ENCODE results near the gene CNTN1.

CNTN1 gene

GRCh38 chr12:40793471-40793870, 101.2 kb downstream of the CNTN1 start:
- no peak overlapping the region for H3K27ac ChIP-seq
- TF ChIP-seq CTCF (conservative IDR thresholded peaks at IDR 0.05): no peak

GRCh38 chr12:40794087-40794486, 101.8 kb downstream of the CNTN1 start:
- H3K27ac ChIP-seq: no peak overlapping the region
- no peak for TF ChIP-seq CTCF (conservative IDR thresholded peaks at IDR 0.05)

GRCh38 chr12:40801082-40801481, 108.8 kb downstream of the CNTN1 start:
- TF ChIP-seq CTCF (conservative IDR thresholded peaks at IDR 0.05): no peak

GRCh38 chr12:40801861-40802260, 109.6 kb downstream of the CNTN1 start:
- no peak overlapping the region for H3K27ac ChIP-seq

More at GRCh38 chr12:40801082-40801481, 108.8 kb downstream of the CNTN1 start:
- no peak overlapping the region for H3K27ac ChIP-seq

GRCh38 chr12:40802656-40803055, 110.4 kb downstream of the CNTN1 start:
- TF ChIP-seq CTCF (conservative IDR thresholded peaks at IDR 0.05): no peak
- H3K27ac ChIP-seq: no peak overlapping the region

More at GRCh38 chr12:40801861-40802260, 109.6 kb downstream of the CNTN1 start:
- TF ChIP-seq CTCF (conservative IDR thresholded peaks at IDR 0.05): no peak

- TF ChIP-seq CTCF (conservative IDR thresholded peaks at IDR 0.05): no peak
- no peak overlapping the region for H3K27ac ChIP-seq
Measured at GRCh38 chr12:40819436-40820108, 127.3 kb downstream of the CNTN1 start.

GRCh38 chr12:40820794-40821484, 128.7 kb downstream of the CNTN1 start:
- no peak for TF ChIP-seq CTCF (conservative IDR thresholded peaks at IDR 0.05)
- H3K27ac ChIP-seq: no peak overlapping the region

Measured in VCaP (cell line).